GM18499 (cell line): ENCODE data around the gene SQSTM1.

Source experiments
- ATAC-seq: cut with Tn5 transposase; IDR thresholded peaks from one replicate; pipeline ENCODE4 v1.9.1; 2021; ENCODE audit warnings: moderate number of reproducible peaks; ENCODE audit not compliant: insufficient read depth, unreplicated experiment

Gene SQSTM1

GRCh38 chr5:179840321-179840720 lies 19.6 kb downstream of the SQSTM1 start:
- ATAC-seq, result no peak

DNA sequence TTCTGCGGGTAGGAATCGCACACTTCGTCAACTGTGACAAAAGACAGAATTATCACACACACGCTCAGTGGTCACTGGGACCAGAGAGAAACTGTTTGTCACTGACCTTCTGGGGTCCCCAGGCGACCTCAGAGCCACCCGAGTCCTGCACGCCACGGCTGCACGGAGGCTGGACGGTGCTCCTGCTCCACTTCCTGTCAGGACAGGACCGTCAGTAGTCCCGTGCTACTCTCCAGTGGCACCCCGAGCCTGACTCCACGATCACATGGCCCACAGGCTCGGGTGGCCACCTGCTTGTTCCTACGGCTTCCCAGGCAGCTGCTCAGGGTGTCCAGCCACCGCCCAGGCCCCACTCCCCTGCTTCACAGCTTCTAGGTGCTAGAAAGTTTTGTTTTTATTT lies 20.1 kb downstream of the SQSTM1 start:
- no peak for ATAC-seq

- ATAC-seq, result no peak
Observed at GRCh38 chr5:179841621-179842020, 20.9 kb downstream of the SQSTM1 start.

DNA sequence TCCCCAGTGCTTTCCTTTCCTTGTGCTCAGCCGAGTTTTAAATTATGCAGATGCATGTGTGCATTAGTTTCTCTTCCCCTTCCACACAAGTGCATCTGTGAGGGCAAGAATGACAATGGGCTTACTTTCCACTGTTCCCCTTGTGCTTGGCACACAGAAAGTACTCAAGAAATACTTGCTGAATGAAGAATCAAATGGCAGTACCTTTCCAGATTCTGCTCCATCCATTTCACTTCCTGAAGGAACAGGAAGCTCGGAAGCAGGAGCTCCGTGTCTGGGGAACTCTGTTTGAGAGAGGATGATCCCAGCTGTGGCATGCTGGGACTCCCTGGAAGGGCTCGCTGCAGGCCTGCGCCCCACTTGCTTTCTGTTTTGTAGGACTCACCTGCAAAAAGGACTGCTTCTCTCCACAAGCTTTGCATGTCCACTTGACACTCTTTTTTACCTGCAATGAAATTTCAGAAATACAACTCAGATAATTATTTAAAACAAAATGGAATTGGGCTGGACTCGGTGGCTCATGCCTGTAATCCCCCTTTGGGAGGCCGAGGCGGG lies 32.4 kb downstream of the SQSTM1 start:
- ATAC-seq, result peak; percentile 82

DNA sequence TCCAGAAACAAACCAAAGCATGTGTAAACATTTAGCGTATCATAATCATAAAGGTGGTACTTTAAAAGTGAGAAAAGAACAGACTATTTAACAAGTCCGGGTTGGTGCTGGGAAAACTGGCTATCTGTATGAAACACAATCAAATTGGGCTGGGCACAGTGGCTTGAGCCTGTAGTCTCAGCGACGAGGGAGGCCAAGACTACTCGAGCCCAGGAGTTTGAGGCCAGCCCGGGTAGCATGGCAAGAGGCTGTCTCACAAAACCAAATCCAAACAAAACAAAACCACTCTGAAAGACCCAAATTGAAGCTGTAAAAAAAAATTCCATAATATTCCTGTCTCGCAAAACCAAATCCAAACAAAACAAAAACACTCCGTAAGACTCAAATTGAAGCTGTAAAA lies 33.7 kb downstream of the SQSTM1 start:
- no peak for ATAC-seq

- ATAC-seq, result peak; percentile 13
Observed at GRCh38 chr5:179858241-179858585, 37.5 kb downstream of the SQSTM1 start.

- peak; percentile 87 for ATAC-seq
Observed at GRCh38 chr5:179858586-179859427, 38.1 kb downstream of the SQSTM1 start, which contains the start of gene MRNIP. TSS of gene MRNIP (minus strand) at chr5:179858817. CDS start at chr5:179858796, 21 bp downstream.

DNA sequence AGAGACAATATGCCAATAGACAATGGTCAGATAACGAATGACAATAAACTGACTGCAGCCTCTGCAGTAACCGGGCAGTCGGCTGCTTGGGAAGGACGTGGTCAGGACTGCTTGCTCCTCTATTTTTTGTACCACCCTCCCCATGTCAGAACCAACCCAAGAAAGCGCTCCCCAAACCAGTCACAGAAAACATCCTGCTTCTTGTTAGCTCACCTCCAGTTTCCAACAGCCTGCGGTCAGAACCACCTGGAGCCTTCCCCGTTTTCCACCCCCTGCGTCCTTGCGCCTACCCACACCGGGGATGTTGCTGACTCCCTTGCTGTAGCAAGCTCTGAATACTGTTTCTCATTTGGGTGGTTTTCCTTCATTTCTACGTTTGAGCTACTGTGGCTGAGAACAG lies 39.6 kb downstream of the SQSTM1 start:
- no peak for ATAC-seq

DNA sequence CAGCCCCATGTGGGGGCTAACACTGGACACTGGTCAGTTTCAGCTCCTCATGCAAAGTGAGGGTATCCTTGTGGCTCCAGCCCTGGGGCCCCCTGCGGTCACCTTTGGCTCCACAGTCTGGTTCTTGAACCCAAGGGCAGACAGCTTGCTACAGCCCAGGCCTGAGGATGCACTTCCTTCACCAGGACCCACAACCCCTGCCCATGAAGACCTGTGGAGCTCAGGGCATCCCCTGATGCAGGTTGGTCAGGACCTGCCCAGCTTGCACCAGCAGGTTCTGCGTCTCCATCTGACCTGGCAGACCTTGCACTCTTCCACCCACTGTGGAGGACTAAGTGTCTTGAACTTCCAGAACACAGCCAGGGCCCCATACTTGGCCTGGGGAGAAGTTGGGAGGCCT lies 41.6 kb downstream of the SQSTM1 start:
- ATAC-seq, result no peak

DNA sequence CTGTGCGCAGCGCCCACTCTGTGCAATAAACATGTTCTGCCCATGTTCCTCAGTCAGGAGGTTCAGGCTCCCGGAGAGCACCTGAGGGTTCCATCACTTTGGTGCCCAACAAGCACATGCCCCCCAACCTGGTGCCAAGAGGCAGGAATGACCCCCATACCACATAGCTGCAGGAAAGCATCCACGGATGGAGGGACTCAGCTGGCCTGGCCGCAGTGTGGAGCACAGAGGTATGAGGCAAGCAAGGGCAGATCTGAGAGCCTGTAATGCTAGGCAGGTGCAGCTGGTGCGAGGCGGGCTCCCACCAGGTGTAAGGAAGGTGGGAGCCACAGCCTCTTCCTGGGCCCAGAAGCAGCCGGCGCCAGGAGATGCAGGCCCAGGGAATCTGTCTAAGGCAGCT lies 42.2 kb downstream of the SQSTM1 start:
- no peak for ATAC-seq

DNA sequence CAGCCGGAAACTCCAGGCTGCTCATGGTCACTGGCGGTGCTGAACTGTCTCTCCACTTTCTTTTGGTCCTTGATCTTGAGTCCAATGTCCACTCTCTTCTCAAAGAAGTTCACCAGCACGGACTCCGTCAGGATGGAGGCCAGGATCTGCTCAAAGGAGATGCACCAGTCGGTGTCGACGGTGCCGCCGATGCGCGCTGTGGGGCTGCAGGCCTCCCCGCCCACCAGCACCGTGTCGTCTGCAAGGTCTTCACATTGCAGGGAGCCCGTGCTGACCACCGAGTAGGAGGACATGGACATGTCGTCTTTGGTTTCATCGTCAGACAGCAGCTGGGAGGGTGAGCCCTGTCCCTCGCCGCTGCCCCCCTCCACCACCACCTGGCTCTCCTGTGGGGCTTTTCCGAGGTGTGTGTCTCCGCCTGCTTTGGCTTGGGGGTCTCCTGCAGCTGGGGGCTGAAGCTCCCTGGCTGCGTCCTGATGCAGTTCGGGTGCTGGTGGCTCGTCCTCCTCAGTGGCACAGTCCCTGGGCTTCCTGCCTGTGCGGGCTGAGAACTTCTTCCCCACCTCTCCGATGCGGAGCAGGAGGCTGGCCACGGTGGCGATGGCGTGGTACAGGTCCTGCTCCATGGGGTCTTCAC lies 42.9 kb downstream of the SQSTM1 start:
- ATAC-seq, result no peak

DNA sequence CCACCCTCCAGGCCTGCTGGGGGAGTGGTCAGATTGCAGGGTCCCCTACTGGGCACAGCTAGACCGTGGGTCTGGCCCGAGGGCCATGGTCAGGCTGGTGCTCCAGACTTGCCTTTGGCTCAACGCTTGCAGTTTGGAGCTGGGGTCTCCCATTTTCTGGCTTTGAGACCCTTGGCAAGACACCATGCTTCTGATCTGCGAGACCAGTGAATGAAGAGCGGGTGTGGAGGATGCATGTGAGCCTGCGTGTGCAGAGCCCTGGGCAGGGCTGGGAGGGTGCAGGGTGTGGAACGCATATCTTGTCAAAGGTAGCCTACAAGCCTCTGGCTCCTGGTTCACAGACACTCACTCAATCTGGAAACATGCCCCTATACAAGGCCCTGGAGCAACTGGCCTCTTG lies 44.0 kb downstream of the SQSTM1 start:
- ATAC-seq, result no peak

- ATAC-seq, result no peak
Observed at GRCh38 chr5:179865491-179866240, 45.0 kb downstream of the SQSTM1 start.

GRCh38 chr5:179866241-179867078 lies 45.8 kb downstream of the SQSTM1 start:
- ATAC-seq, result no peak

GRCh38 chr5:179867079-179867465 lies 46.4 kb downstream of the SQSTM1 start:
- no peak for ATAC-seq

GRCh38 chr5:179867476-179867875 lies 46.8 kb downstream of the SQSTM1 start:
- ATAC-seq, result no peak

GRCh38 chr5:179868541-179868940 lies 47.8 kb downstream of the SQSTM1 start:
- ATAC-seq, result no peak

DNA sequence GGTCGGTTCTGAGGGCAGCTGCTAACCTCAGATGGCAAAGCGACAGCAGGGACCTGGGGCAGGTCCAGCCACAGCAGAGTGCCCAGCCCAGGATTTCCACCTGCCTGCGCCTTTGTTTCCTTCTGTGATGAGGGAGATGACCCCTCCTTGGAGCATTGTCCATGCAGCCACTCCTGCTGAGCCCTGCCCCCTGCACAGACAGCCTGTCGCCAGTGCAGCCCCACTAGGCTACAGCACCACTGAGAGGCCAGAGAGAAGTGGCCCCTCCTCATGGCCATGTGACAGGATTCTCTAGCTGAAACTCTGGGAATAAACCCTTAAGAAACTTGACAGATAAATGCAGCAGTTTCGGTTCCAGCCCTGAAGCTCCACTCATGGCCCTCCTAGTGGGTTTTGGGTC lies 48.4 kb downstream of the SQSTM1 start:
- ATAC-seq, result no peak

DNA sequence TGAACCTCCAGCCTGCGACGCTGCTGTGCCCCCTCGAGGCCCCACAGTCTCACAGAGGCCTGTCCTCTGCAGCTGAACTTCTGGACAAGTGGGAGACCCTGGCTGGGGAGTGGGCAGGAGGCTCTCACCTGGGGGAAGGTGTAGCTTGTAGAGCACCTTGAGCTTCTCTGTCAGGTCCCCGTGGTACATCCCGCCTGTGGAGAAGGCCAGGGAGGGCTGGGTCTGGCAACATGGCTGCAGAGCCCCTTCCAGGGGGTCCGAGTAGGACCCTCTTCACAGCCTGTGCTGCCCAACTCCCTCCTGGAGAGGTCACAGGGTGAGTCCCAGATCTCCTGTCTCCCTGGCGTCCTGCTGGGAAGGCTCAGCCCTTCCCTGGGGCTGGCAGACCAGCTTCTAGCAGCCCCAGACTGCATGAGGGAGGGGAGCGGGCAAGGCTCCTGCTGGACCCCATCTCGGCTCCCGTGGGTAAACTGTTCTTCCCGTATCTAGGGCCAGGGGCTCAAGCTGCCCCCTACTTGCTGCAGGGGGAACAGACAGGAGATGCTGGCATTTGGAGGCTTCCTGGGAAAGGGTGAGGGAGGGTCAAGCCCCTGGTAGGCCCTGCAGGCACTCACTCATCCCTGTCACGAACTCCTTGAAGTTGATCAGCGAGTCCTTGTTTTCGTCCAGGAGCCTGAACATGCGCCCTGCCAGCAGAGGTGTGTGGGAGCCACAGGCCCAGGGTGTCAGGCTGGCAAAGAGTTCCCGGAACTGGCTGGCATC lies 49.1 kb downstream of the SQSTM1 start:
- no peak for ATAC-seq
